Measurements from ENCODE around the gene PLPP3.

Gene PLPP3

DNA sequence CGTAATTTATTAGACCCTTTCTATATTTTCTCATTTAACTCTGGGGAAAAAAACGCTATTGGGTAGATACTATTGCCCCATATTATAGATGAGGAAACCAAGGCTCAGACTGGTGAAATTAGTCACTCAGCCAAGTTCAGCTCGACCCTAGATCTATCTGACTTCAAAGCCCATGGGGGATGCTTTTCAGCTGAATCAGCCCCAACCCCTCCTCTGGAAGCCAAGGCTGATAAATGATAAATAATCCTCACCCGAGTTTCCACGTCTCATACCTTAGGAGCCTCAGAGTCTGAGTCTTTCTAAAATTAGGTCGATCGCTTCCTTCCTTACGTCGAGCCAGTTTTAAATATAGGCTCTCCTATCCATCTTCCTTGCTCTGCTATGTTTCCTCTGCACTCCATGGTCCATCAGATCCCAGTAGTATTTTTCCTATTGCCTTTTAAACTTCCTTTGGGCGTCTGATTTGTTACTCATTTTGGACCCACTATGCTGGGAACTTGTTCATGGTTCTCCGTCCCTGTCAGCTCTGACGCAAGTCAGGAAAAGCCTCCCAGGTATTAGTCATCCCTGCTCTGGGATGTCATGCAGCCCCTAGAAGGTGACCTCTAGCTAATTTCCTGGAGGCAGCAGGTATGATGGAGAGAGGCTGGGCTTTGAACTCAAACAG, 122.8 kb downstream of the PLPP3 start:
- DNase-seq, result peak; percentile 72

- DNase-seq, result no peak
Measured at GRCh38 chr1:56453417-56454078, 125.8 kb downstream of the PLPP3 start.

GRCh38 chr1:56453016-56453415, 126.3 kb downstream of the PLPP3 start:
- DNase-seq, result no peak

DNA sequence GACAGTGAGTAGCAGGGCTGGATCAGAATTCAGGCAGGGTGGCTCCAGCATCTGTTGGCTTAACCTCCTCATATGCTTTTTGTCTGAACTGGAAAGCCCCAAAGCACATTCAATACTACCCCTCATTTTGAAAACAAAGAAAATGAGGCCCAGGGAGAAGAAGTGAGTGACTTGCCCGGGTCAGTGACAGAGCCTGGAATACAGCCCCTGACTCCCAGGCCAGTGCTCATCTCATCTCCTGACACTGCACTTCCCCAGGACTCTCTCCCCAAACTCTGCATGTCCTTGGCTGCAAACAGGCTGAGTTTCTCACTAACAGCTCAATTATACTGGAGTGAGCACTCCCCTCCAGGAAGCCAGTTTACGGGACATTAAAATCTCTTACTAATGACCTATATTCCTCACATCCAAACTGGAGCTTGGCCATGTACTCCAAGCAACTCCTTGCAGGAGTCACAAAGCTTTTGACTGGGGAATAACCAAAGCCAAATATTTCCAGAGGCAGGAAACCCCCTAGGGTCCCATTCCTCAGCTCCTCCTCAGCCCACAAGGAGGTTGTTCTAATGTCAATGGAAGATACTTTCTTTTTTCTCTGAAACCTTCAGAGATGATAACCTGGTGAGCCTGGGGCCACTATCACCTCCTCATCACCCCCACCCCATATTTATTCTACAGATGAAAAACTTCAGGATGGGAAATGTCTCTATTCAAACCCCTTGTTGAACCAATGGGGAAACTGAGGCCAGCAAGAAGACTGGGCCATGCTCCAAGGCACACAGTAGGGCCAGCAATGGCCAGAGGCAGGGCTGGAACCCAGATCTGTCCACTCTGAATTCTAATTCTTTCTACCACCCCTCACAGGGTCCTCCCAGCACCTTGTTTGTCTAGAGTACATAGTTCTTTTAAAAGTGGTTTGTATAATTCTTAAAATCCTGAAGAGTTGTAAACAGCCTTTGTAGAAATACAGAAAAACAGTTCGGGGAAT, 127.0 kb downstream of the PLPP3 start:
- peak; percentile 81 for DNase-seq

- no peak for DNase-seq
Measured at GRCh38 chr1:56451491-56451890, 127.9 kb downstream of the PLPP3 start.

GRCh38 chr1:56450004-56450666, 129.2 kb downstream of the PLPP3 start:
- no peak for DNase-seq

DNA sequence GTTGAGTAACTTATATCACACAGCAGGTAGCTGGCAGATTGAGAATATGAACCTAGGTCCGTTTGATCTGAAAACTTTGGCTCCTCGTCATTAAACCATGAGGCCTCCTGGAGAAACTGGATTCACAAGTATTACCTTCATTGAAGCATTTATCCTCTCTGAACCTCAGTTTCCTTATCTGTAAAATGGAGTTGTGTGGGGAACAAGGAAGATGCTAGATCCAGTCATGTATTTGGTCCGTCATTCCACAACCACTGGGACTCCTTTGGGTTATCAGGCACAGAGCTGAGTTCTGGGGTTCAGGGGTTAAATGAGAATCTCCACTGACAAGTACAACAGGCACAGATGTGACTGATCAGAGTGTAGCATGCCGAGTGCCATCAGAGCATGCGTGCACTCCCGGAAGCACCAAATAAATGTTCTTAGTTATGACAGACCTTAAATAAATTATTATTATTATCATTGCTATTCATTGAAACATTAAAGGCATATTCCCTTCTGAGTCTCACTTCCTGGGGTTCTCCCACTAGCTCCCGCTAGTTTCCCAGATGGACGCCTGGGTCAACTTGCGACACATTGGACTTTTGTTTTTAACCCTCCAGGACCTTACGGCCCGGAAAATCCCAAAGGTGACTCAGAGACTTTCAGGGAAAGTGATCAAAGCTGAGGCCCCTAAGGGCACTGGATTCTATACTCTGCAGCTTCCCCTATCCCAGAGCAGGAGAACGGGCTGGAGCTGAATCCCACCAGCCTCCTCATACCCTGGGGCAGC, 130.6 kb downstream of the PLPP3 start:
- peak; percentile 32 for DNase-seq

DNA sequence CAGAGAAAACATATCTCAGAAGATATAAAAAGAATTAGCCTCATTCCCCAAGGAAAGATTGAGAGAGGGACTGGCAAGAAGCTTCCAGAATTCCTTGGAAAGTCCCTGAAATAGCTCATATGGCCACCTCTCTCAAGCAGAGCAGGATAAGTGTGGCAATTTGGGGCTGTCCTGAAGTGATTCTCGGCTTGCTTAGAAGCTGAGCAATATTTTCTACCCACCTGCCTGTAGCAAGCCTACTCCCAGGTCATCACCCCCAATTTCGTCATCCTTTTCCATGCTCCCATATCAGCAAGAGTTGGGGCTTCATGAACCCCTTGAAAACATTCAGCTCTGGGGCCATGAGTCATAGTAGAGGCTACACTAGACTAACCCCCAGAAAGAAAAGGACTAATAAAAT, 131.5 kb downstream of the PLPP3 start:
- DNase-seq, result no peak

GRCh38 chr1:56446531-56447098, 132.7 kb downstream of the PLPP3 start:
- DNase-seq, result peak; percentile 44

- DNase-seq, result no peak
Measured at GRCh38 chr1:56444960-56445646, 134.3 kb downstream of the PLPP3 start.

Measured in fibroblast of upper back skin (primary cell).